ENCODE results near the gene LATS1. TPM values are rescaled to one million over a fixed set of nuclear protein-coding genes. Genes with fewer than 3 reads are reported as not detected.

LATS1 gene
- total RNA-seq, 2 donors from 2014 or later: 24.4 to 30.5 TPM

GRCh38 chr6:149723771-149724417 lies 6.0 kb upstream of the LATS1 start:
- H3K4me3 ChIP-seq: no peak overlapping the region
- DNase-seq (ENCODE audit: low spot score) (no peak), ATAC-seq (ENCODE audit: insufficient number of reproducible peaks, low FRiP score, low read depth) (peak; percentile 46)
- H3K4me1 ChIP-seq (ENCODE audit: control insufficient read depth in 1 of 2, low read depth in 2 of 2): peaks cover 0 to under 1% of the 10 kb centered on the region in 2 donors
- TF ChIP-seq CTCF (IDR thresholded peaks at IDR 0.05): peak; percentile 43
- no peaks in the 10 kb centered on the region for H3K27me3 ChIP-seq (replicated peaks; ENCODE audit: insufficient read depth)
- no peak overlapping the region for H3K27ac ChIP-seq
- H3K36me3 ChIP-seq: peaks cover 4% of the 10 kb centered on the region
- H3K9me3 ChIP-seq: no peaks in the 10 kb centered on the region

GRCh38 chr6:149723262-149723661 lies 5.4 kb upstream of the LATS1 start:
- ATAC-seq (ENCODE audit: insufficient number of reproducible peaks, low FRiP score, low read depth) (no peak), DNase-seq (ENCODE audit: low spot score) (no peak)
- Histone ChIP-seq H3K27me3 (replicated peaks; ENCODE audit: insufficient read depth) (no peaks in the 10 kb centered on the region), H3K4me3 (no peak overlapping the region), H3K4me1 (ENCODE audit: control insufficient read depth in 1 of 2, low read depth in 2 of 2) (peaks cover 0 to 5% of the 10 kb centered on the region in 2 donors), H3K9me3 (no peaks in the 10 kb centered on the region), H3K36me3 (no peaks in the 10 kb centered on the region), H3K27ac (no peak overlapping the region)
- TF ChIP-seq CTCF (IDR thresholded peaks at IDR 0.05): no peak

- Histone ChIP-seq H3K27ac (no peak overlapping the region), H3K4me1 (ENCODE audit: control insufficient read depth in 1 of 2, low read depth in 2 of 2) (peaks cover 25 to 26% of the 10 kb centered on the region in 2 donors), H3K36me3 (no peaks in the 10 kb centered on the region), H3K9me3 (no peaks in the 10 kb centered on the region), H3K4me3 (no peak overlapping the region), H3K27me3 (replicated peaks; ENCODE audit: insufficient read depth) (no peaks in the 10 kb centered on the region)
- no peak for DNase-seq (ENCODE audit: low spot score)
- no peak for ATAC-seq (ENCODE audit: insufficient number of reproducible peaks, low FRiP score, low read depth)
- no peak for TF ChIP-seq CTCF (IDR thresholded peaks at IDR 0.05)
These were observed 1.6 kb upstream of the LATS1 start for GRCh38 chr6:149719531-149719930.

DNA sequence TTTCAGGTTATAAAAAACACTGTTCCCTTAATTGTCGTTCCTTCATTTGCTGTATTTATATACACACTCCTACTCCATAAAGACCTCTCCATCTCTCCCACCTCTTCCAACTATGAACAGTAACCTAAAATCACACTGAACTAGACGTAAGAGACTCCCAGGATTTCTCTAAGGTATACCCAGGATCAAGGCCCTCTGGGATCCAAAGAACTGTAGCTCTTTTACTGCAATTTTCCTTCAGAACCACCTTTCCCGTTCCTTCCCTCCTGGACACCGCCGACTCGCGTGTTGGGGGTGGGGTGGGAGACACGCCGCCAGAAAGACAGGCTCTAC lies 680 bp downstream of the LATS1 start:
- H3K27ac ChIP-seq: peak overlapping the region; percentile 92 to 99
- DNase-seq (ENCODE audit: low spot score): no peak
- no peaks in the 10 kb centered on the region for H3K9me3 ChIP-seq
- H3K4me3 ChIP-seq: peak overlapping the region; percentile 96
- ATAC-seq (ENCODE audit: insufficient number of reproducible peaks, low FRiP score, low read depth): no peak
- no peaks in the 10 kb centered on the region for H3K36me3 ChIP-seq
- no peaks in the 10 kb centered on the region for H3K27me3 ChIP-seq (replicated peaks; ENCODE audit: insufficient read depth)
- no peak for TF ChIP-seq CTCF (IDR thresholded peaks at IDR 0.05)
- H3K4me1 ChIP-seq (ENCODE audit: control insufficient read depth in 1 of 2, low read depth in 2 of 2): peaks cover 28 to 36% of the 10 kb centered on the region in 2 donors

DNA sequence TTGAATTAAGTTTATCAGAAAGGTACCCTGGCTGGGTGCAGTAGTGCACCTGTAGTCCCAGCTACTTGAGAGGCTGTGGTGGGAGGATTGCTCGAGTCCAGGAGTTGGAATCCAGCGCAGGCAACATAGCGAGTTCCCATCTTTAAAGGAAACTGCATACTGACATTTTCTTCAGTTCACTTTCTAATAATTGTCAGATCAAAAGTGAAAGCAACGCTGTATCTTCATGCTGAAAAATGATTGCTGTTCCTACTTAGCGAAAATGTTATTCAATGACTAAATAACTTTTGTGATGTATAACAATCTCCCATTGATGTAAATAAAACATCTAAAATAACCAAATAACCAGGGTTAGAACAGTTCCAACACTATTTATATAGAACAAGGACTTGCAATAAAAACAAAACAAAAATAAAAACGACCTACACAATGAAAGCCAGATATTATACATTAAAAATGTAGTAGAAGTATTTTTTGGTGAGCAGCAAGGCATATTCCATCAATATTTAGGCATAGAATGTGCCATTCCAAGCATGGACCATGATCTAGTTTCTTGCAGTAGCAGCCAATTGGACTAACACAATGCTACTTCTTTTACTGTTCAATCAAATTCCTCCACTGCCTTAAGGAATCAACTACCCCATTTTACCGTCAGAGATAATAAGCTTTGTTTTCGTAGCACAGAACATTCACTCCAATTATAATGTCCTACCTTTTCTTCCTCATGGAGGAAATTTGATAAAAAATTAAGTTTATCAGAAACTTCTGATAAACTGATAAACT lies 1.5 kb downstream of the LATS1 start:
- Histone ChIP-seq H3K4me1 (ENCODE audit: control insufficient read depth in 1 of 2, low read depth in 2 of 2) (peaks cover 28 to 36% of the 10 kb centered on the region in 2 donors), H3K9me3 (no peaks in the 10 kb centered on the region), H3K27me3 (replicated peaks; ENCODE audit: insufficient read depth) (no peaks in the 10 kb centered on the region), H3K4me3 (peak overlapping the region; percentile 96), H3K27ac (peak overlapping the region; percentile 92 to 99), H3K36me3 (no peaks in the 10 kb centered on the region)
- no peak for DNase-seq (ENCODE audit: low spot score)
- TF ChIP-seq CTCF (IDR thresholded peaks at IDR 0.05): no peak
- ATAC-seq (ENCODE audit: insufficient number of reproducible peaks, low FRiP score, low read depth): no peak
